GM12874 (cell line): ENCODE results near the gene SLC18A2.

Experiments
- CTCF ChIP-seq: IDR thresholded peaks from 2 replicates; pipeline ENCODE4 v1.5.1; 2011; ENCODE audit warnings: low read depth, mild to moderate bottlenecking, control low read depth, low read length, moderate library complexity; ENCODE audit not compliant: insufficient read depth

Gene SLC18A2

GRCh38 chr10:117277675-117278074, 36.8 kb downstream of the SLC18A2 start:
- TF ChIP-seq CTCF: no peak

GRCh38 chr10:117284716-117285494, 44.0 kb downstream of the SLC18A2 start:
- TF ChIP-seq CTCF: no peak

GRCh38 chr10:117294039-117294645, 53.2 kb downstream of the SLC18A2 start:
- no peak for TF ChIP-seq CTCF

GRCh38 chr10:117294735-117295134, 53.8 kb downstream of the SLC18A2 start:
- TF ChIP-seq CTCF: no peak

GRCh38 chr10:117298219-117298618, 57.3 kb downstream of the SLC18A2 start:
- TF ChIP-seq CTCF: no peak

GRCh38 chr10:117299435-117299834, 58.5 kb downstream of the SLC18A2 start:
- no peak for TF ChIP-seq CTCF

- TF ChIP-seq CTCF: no peak
Measured at GRCh38 chr10:117300671-117301070, 59.8 kb downstream of the SLC18A2 start.
